Measurements from ENCODE around the gene HARBI1. TPM values are rescaled to one million over a fixed set of nuclear protein-coding genes. Genes with fewer than 3 reads are reported as not detected.

Gene HARBI1
- total and polyA plus RNA-seq, 2 donors (not counting 3 experiments of a cell fraction or from before 2014, with no cell fraction given): 2.7 to 4.7 TPM

DNA sequence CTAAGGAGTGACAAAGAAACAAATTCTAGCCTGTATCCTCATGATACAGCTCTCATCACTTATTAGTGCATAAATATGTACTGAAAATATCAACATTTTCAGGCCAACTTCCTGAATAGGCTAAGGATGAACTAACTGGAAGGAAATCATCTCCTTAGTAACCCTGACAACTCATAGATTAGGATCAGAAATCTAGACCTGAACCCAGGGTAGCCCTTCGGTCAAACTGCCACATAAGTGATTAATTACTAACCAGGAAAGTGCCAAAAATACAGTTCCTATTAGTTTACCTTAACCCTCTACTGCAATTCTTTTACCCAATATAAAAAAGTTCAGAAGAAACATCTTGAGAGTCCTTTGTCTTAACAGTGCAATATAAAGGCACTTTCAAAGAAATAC is 63.2 kb downstream of the HARBI1 start:
- DNase-seq (ENCODE audit: low read depth, low spot score) (peak; percentile 75), FAIRE-seq (no peak)
- dilution Hi-C loops (cut with MboI; ENCODE audit: extremely low pct_ligation_motif_present, low sequenced_read_pairs): no loop called here
- POLR2A ChIA-PET: no interaction called here
- Histone ChIP-seq H3K36me3 (ENCODE audit: control insufficient read depth in 2 of 2, extremely low read depth in 1 of 2, insufficient read depth in 2 of 2, low read length in 2 of 2) (no peaks in the 10 kb centered on the region), H3K27ac (ENCODE audit: insufficient read depth, low read depth, low read length) (peak overlapping the region; percentile 74), H3K9ac (replicated peaks; ENCODE audit: extremely low read depth, insufficient read depth, low read length) (peak overlapping the region; percentile 36), H3K79me2 (ENCODE audit: control insufficient read depth, insufficient read depth, low read length) (peaks cover 51% of the 10 kb centered on the region), H3K4me2 (ENCODE audit: insufficient read depth, low read length) (peak overlapping the region; percentile 67), H4K20me1 (replicated peaks; ENCODE audit: control insufficient read depth, extremely low read depth, insufficient read depth, low read length) (peaks cover 2% of the 10 kb centered on the region), H3K9me3 (replicated peaks; ENCODE audit: control insufficient read depth, insufficient read depth, low read length) (no peaks in the 10 kb centered on the region), H3K9me1 (replicated peaks; ENCODE audit: control insufficient read depth, extremely low read depth, insufficient read depth, low read length) (no peaks in the 10 kb centered on the region), H2AFZ (ENCODE audit: low read depth, low read length) (no peak overlapping the region), H3K4me3 (replicated peaks in 1 of 3; ENCODE audit: insufficient read depth in 1 of 3, low read depth in 1 of 3, low read length in 3 of 3) (peak overlapping the region in 1 of 3 experiments; percentile 31), H3K27me3 (ENCODE audit: control insufficient read depth in 2 of 2, insufficient read depth in 2 of 2, low read length in 2 of 2) (no peaks in the 10 kb centered on the region), H3K4me1 (ENCODE audit: control insufficient read depth, extremely low read depth, insufficient read depth, low read length) (peaks cover 32% of the 10 kb centered on the region)
- TF ChIP-seq GATA2 (IDR thresholded peaks at IDR 0.05; ENCODE audit: insufficient read depth, insufficient read length, low read depth, low read length): peak; percentile 95
- TF ChIP-seq CTCF (IDR thresholded peaks at IDR 0.05; ENCODE audit: extremely low read depth in 1 of 2, insufficient read depth in 1 of 2, low read depth in 1 of 2, low read length in 2 of 2): no peak
- TF ChIP-seq MYC (IDR thresholded peaks at IDR 0.05; ENCODE audit: low read depth, low read length): no peak
- TF ChIP-seq, protein P1, sequence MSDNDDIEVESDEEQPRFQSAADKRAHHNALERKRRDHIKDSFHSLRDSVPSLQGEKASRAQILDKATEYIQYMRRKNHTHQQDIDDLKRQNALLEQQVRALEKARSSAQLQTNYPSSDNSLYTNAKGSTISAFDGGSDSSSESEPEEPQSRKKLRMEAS (IDR thresholded peaks at IDR 0.05; ENCODE audit: insufficient read depth, insufficient read length): no peak
- no peak for TF ChIP-seq EZH2 (IDR thresholded peaks at IDR 0.05; ENCODE audit: borderline replicate concordance, low read depth, low read length, severe bottlenecking)
- no peak for TF ChIP-seq POLR2A (IDR thresholded peaks at IDR 0.05; ENCODE audit: low read depth, low read length)
- no peak for TF ChIP-seq POLR2AphosphoS5 (IDR thresholded peaks at IDR 0.05; ENCODE audit: insufficient read depth, low read depth, low read length)
- intact Hi-C loops (cut with micrococcal nuclease): loop anchor here (2.0 kb wide), 1 partner anchor 63 kb away; the partner anchor contains the start of genes ATG13 and HARBI1
- no TSS peak for BruUV-seq (replicated peaks)
- CTCF ChIA-PET: interaction anchor here (1.0 to 2.3 kb wide), 9 partner anchors 11 to 165 kb away, joined by 3 to 11 read pairs (median 6); partner anchors contain the start of gene ATG13

Other genes with a start within 250 kb of the HARBI1 start
- gene MDK, start 235.6 kb downstream of the HARBI1 start, total RNA-seq: 331 and 336 TPM in 2 replicates
- gene MDK, start 235.6 kb downstream of the HARBI1 start, polyA plus RNA-seq: 893 and 985 TPM in 2 replicates
- gene CHRM4, start 225.5 kb downstream of the HARBI1 start, total RNA-seq: 0.22 TPM in 1 of 2 replicates, not detected in the other
- 0.04 and 0.13 TPM in 2 replicates for gene CHRM4, start 225.5 kb downstream of the HARBI1 start, polyA plus RNA-seq
- gene AMBRA1, start 23.2 kb downstream of the HARBI1 start, total RNA-seq: 26.5 and 32.4 TPM in 2 replicates
- gene AMBRA1, start 23.2 kb downstream of the HARBI1 start, polyA plus RNA-seq: 14.4 and 18.4 TPM in 2 replicates
- 66.5 and 67.3 TPM in 2 replicates for gene ATG13, start 326 bp upstream of the HARBI1 start, total RNA-seq
- 60.1 and 71.0 TPM in 2 replicates for gene ATG13, start 326 bp upstream of the HARBI1 start, polyA plus RNA-seq
- gene ARHGAP1, start 83.4 kb upstream of the HARBI1 start, total RNA-seq: 58.2 and 63.4 TPM in 2 replicates
- gene ARHGAP1, start 83.4 kb upstream of the HARBI1 start, polyA plus RNA-seq: 30.9 and 31.0 TPM in 2 replicates
- gene ZNF408, start 83.8 kb upstream of the HARBI1 start, total RNA-seq: 10.3 and 10.9 TPM in 2 replicates
- gene ZNF408, start 83.8 kb upstream of the HARBI1 start, polyA plus RNA-seq: 7.8 and 11.0 TPM in 2 replicates
- gene F2, start 102.0 kb upstream of the HARBI1 start, total RNA-seq: not detected in 2 replicates
- gene F2, start 102.0 kb upstream of the HARBI1 start, polyA plus RNA-seq: 0.04 and 0.10 TPM in 2 replicates
- gene CKAP5, start 229.1 kb upstream of the HARBI1 start, total RNA-seq: 138 and 140 TPM in 2 replicates
- 47.4 and 50.1 TPM in 2 replicates for gene CKAP5, start 229.1 kb upstream of the HARBI1 start, polyA plus RNA-seq